ENCODE data around the gene IGSF3. TPM values are rescaled to one million over a fixed set of nuclear protein-coding genes. Genes with fewer than 3 reads are reported as not detected.

IGSF3 gene
- total RNA-seq, 1 donor from 2014 or later, result 15.8 TPM

- no peak for DNase-seq
- no peak for TF ChIP-seq CTCF (IDR thresholded peaks at IDR 0.05)
- no peak overlapping the region for H3K4me3 ChIP-seq
- intact Hi-C loops (cut with DNase I), result no loop called here
- no peak overlapping the region for H3K27ac ChIP-seq
- no peaks in the 10 kb centered on the region for H3K4me1 ChIP-seq
- H3K36me3 ChIP-seq, result no peaks in the 10 kb centered on the region
- no peak for ATAC-seq
- no peaks in the 10 kb centered on the region for H3K27me3 ChIP-seq (ENCODE audit: low read depth)
- no peaks in the 10 kb centered on the region for H3K9me3 ChIP-seq
Measured at GRCh38 chr1:116694524-116694923, 27.0 kb upstream of the IGSF3 start.

GRCh38 chr1:116693759-116694480, 26.4 kb upstream of the IGSF3 start:
- Histone ChIP-seq H3K27me3 (ENCODE audit: low read depth) (no peaks in the 10 kb centered on the region), H3K36me3 (no peaks in the 10 kb centered on the region), H3K4me1 (no peaks in the 10 kb centered on the region), H3K9me3 (no peaks in the 10 kb centered on the region), H3K27ac (no peak overlapping the region), H3K4me3 (no peak overlapping the region)
- DNase-seq (no peak), ATAC-seq (no peak)
- TF ChIP-seq CTCF (IDR thresholded peaks at IDR 0.05), result no peak
- intact Hi-C loops (cut with DNase I), result no loop called here

- Histone ChIP-seq H3K4me3 (no peak overlapping the region), H3K9me3 (no peaks in the 10 kb centered on the region), H3K36me3 (no peaks in the 10 kb centered on the region), H3K4me1 (no peaks in the 10 kb centered on the region), H3K27me3 (ENCODE audit: low read depth) (no peaks in the 10 kb centered on the region), H3K27ac (no peak overlapping the region)
- ATAC-seq (no peak), DNase-seq (no peak)
- intact Hi-C loops (cut with DNase I), result no loop called here
- no peak for TF ChIP-seq CTCF (IDR thresholded peaks at IDR 0.05)
Measured at GRCh38 chr1:116692879-116693278, 25.3 kb upstream of the IGSF3 start.

DNA sequence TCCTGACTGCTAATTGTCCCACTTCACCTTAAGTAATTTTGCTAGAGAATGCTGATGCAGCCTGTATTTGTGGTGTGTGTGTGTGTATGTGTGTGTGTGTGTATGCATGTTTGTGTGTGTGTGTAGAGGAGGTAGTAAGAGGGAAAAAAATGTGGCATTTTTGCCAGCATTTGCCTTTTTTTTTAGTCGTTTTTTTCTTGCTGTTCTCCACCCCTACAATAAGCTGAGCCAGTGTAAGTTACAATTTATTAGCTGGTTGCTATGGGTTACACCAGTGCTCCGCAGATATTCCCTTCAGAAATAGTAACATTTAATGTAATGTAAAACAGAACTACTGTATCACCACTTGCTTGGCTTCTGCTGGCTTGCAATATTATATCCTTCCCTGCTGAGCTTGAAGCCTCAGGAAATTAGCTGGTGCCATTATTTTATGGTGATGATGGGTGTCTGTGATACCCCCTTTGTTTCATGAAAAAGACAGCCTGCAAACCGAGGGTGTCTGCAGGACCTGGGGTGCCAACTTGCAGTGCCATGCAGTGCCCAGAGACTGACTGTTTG, 23.4 kb upstream of the IGSF3 start:
- DNase-seq (no peak), ATAC-seq (no peak)
- H3K27ac ChIP-seq, result no peak overlapping the region
- no peaks in the 10 kb centered on the region for H3K9me3 ChIP-seq
- intact Hi-C loops (cut with DNase I), result no loop called here
- H3K4me1 ChIP-seq, result no peaks in the 10 kb centered on the region
- TF ChIP-seq CTCF (IDR thresholded peaks at IDR 0.05), result no peak
- H3K36me3 ChIP-seq, result no peaks in the 10 kb centered on the region
- H3K4me3 ChIP-seq, result no peak overlapping the region
- no peaks in the 10 kb centered on the region for H3K27me3 ChIP-seq (ENCODE audit: low read depth)

DNA sequence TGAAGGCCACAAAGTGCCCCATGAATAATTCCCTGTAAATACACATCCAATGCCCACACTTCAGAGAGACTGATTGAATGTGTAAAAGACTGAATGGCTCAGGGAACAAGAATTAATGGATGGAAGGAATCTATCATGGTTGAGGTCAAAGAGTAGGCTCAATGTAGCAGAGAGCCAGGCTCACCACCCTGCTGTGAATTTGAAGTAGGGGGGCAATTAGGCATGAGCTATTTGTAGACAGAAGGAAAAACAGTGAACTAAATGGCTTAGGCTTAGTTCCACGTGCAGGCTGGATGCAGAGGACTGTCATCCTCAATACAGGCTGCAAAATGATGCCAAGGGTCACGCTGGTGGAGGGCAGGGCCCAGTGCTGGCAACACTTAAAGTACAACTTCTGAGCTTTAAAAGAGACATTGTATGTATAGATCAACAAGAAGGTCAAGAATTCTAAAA, 22.9 kb upstream of the IGSF3 start:
- Histone ChIP-seq H3K27ac (no peak overlapping the region), H3K4me1 (no peaks in the 10 kb centered on the region), H3K36me3 (no peaks in the 10 kb centered on the region), H3K27me3 (ENCODE audit: low read depth) (no peaks in the 10 kb centered on the region), H3K4me3 (no peak overlapping the region), H3K9me3 (no peaks in the 10 kb centered on the region)
- ATAC-seq (no peak), DNase-seq (no peak)
- TF ChIP-seq CTCF (IDR thresholded peaks at IDR 0.05), result no peak
- intact Hi-C loops (cut with DNase I), result no loop called here
